ENCODE data around the gene HTR6. TPM values are rescaled to one million over a fixed set of nuclear protein-coding genes. Genes with fewer than 3 reads are reported as not detected.

The HTR6 gene
- total RNA-seq, 1 donor from 2014 or later: not detected

DNA sequence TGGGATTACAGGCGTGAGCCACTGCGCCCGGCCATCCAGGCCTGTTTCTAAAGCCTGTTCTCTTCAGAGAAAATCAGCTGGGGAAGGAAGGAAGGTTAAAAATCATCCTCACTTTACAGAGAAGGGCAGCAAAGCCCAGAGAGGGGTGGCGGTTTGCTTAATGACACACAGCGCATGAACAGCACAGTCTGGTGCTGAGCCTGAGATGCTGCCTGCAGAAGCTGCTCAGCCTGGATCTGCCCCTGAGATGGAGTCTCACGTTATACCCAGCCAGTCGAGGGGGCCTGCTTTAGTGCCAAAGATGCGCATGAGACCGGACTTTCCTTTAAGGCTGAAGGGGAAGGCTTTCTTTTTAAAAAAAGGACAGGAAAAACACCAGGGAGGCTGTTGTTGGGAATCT, 21.3 kb downstream of the HTR6 start:
- Histone ChIP-seq H3K4me3 (no peak overlapping the region), H3K27me3 (no peaks in the 10 kb centered on the region), H3K4me1 (no peaks in the 10 kb centered on the region), H3K9me3 (no peaks in the 10 kb centered on the region), H3K27ac (no peak overlapping the region), H3K36me3 (peaks cover 55 to 57% of the 10 kb centered on the region in 2 donors)
- TF ChIP-seq, protein P1, sequence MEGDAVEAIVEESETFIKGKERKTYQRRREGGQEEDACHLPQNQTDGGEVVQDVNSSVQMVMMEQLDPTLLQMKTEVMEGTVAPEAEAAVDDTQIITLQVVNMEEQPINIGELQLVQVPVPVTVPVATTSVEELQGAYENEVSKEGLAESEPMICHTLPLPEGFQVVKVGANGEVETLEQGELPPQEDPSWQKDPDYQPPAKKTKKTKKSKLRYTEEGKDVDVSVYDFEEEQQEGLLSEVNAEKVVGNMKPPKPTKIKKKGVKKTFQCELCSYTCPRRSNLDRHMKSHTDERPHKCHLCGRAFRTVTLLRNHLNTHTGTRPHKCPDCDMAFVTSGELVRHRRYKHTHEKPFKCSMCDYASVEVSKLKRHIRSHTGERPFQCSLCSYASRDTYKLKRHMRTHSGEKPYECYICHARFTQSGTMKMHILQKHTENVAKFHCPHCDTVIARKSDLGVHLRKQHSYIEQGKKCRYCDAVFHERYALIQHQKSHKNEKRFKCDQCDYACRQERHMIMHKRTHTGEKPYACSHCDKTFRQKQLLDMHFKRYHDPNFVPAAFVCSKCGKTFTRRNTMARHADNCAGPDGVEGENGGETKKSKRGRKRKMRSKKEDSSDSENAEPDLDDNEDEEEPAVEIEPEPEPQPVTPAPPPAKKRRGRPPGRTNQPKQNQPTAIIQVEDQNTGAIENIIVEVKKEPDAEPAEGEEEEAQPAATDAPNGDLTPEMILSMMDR (IDR thresholded peaks at IDR 0.05): no peak
- intact Hi-C loops (cut with DNase I): no loop called here
- no peak for DNase-seq (ENCODE audit: low spot score in 2 of 2)

DNA sequence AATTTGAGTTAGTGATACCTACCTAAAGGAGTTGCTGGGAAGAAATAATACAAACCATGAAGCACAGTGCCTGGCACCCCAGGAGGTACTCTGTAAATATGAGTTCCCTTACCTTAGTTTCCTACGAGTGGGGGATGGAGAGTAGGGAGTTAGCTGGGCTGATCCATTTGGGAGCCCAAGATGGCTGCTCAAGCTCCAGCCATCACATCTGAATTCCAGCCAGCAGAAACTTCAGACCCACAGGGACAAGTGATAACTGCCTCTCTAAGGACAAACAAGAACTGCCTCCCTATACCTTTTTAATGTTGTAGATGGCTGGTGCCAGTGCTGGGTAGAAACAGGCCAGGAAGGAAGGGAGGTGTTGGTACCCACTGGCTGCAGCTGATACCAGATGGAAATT, 22.7 kb downstream of the HTR6 start:
- no peak overlapping the region for H3K27ac ChIP-seq
- DNase-seq (ENCODE audit: low spot score in 2 of 2): no peak
- H3K27me3 ChIP-seq: no peaks in the 10 kb centered on the region
- H3K4me1 ChIP-seq: no peaks in the 10 kb centered on the region
- TF ChIP-seq, protein P1 (IDR thresholded peaks at IDR 0.05): no peak
- H3K9me3 ChIP-seq: no peaks in the 10 kb centered on the region
- intact Hi-C loops (cut with DNase I): no loop called here
- no peak overlapping the region for H3K4me3 ChIP-seq
- H3K36me3 ChIP-seq: peaks cover 52 to 59% of the 10 kb centered on the region in 2 donors

DNA sequence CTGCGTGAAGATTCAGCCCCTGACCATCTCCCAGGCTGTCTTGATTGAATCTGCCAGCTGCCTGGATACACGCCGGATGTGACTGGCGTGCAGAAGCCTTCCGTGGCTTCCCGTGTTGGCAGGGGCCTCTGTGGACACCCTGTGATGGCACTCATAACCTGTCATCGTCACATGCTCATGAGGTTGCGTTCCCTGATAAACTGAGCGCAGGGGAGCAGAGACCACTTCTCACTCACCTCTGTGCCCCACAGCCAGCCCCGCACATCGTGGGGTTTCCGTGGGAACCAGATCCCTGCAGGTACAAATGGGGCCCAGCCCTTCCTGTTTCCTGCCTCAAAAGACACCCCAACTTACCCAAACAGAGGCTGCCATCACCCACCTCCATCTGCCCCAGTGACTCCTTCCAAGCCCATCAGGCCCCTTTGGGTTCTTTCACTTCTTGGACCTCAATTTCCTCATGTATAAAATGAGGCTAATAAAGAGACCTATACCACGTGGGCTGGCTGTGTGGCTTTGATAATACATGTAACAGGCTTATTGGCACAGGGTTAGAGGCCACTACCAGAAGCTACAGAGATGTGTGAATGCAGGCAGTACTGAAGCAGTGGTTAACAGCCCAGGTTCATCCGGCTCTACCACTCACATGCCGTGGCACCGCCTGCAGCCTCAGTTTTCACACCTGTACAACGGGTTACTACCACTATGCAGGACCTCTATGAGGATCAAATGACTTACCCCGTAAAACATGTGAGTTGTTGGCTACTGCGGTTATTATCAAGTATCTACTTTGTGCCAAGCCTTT, 23.6 kb downstream of the HTR6 start:
- H3K36me3 ChIP-seq: peaks cover 47 to 52% of the 10 kb centered on the region in 2 donors

GRCh38 chr1:19689085-19689757, 24.5 kb downstream of the HTR6 start:
- TF ChIP-seq, protein P1 (IDR thresholded peaks at IDR 0.05): no peak
- no peaks in the 10 kb centered on the region for H3K4me1 ChIP-seq
- no peaks in the 10 kb centered on the region for H3K27me3 ChIP-seq
- intact Hi-C loops (cut with DNase I): no loop called here
- H3K9me3 ChIP-seq: no peaks in the 10 kb centered on the region
- peaks cover 53 to 60% of the 10 kb centered on the region in 2 donors for H3K36me3 ChIP-seq
- no peak overlapping the region for H3K4me3 ChIP-seq
- DNase-seq (ENCODE audit: low spot score in 2 of 2): no peak
- no peak overlapping the region for H3K27ac ChIP-seq

More for the DNA sequence above, 23.6 kb downstream of the HTR6 start:
- intact Hi-C loops (cut with DNase I): no loop called here
- Histone ChIP-seq H3K27me3 (no peaks in the 10 kb centered on the region), H3K27ac (no peak overlapping the region), H3K4me3 (no peak overlapping the region), H3K9me3 (no peaks in the 10 kb centered on the region), H3K4me1 (no peaks in the 10 kb centered on the region)
- no peak for DNase-seq (ENCODE audit: low spot score in 2 of 2)
- TF ChIP-seq, protein P1 (IDR thresholded peaks at IDR 0.05): no peak

DNA sequence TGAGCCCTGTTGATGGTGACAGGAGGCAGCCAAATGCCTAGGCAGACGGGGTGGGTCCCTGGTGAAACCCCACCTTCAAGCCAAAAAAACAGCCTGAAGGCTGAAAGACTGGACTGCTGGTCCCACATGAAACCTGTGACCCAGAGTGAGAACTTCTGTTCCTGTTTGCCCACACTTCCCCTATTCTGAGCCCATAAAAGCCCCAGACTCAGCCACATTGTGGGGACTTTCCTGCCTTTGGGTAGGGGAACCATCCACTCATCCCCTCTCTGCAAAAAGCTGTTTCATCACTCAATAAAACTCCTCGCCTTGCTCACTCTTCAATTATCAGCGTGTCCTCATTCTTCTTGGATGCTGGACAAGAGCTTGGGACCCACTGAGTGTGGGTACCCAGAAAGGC, 25.2 kb downstream of the HTR6 start:
- H3K4me1 ChIP-seq: no peaks in the 10 kb centered on the region
- no peak for DNase-seq (ENCODE audit: low spot score in 2 of 2)
- H3K36me3 ChIP-seq: peaks cover 53 to 64% of the 10 kb centered on the region in 2 donors
- no peak overlapping the region for H3K4me3 ChIP-seq
- H3K27me3 ChIP-seq: no peaks in the 10 kb centered on the region
- intact Hi-C loops (cut with DNase I): no loop called here
- no peaks in the 10 kb centered on the region for H3K9me3 ChIP-seq
- H3K27ac ChIP-seq: no peak overlapping the region
- TF ChIP-seq, protein P1 (IDR thresholded peaks at IDR 0.05): no peak

Data from ascending aorta (tissue), 2 donors.